ENCODE results near the gene TFB2M.

TFB2M gene

DNA sequence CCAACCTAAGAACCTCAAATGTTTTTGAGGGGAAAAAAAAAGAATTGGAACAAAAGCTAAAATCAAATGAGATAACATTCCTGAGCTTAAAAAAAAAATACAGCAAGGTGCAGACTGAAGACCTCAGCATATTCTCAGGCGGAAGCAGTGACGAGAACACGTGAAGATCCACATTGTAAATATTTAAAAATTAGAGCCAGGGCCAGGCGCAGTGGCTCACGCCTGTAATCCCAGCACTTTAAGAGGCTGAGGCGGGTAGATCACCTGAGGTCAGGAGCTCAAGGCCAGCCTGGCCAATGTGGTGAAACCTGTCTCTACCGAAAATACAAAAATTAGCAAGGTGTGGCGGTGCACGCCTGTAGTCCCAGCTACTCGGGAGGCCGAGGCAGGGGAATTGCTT lies 15.7 kb downstream of the TFB2M start:
- no peak for DNase-seq (ENCODE audit: low read depth)

GRCh38 chr1:246549665-246550064 lies 16.4 kb downstream of the TFB2M start:
- DNase-seq (ENCODE audit: low read depth): no peak

DNA sequence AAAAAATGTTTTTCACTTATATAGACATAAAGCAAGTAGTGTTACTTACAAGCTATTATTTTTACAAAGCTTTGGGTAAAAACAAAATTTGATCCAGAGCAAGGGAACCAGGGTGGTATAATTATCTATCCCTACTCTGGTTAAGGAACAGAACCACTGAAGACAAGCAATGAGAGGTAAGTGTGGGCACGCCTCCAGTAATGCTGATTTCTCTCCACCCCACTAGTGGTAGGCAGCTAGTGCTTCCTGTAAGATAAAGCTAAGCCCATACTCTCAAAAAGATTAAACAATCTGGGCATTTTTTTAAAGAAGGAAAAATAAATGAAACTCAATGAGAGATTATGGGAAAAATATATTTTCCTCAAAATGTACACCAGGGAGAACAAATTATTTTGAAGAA lies 22.1 kb downstream of the TFB2M start:
- no peak for DNase-seq (ENCODE audit: low read depth)

DNA sequence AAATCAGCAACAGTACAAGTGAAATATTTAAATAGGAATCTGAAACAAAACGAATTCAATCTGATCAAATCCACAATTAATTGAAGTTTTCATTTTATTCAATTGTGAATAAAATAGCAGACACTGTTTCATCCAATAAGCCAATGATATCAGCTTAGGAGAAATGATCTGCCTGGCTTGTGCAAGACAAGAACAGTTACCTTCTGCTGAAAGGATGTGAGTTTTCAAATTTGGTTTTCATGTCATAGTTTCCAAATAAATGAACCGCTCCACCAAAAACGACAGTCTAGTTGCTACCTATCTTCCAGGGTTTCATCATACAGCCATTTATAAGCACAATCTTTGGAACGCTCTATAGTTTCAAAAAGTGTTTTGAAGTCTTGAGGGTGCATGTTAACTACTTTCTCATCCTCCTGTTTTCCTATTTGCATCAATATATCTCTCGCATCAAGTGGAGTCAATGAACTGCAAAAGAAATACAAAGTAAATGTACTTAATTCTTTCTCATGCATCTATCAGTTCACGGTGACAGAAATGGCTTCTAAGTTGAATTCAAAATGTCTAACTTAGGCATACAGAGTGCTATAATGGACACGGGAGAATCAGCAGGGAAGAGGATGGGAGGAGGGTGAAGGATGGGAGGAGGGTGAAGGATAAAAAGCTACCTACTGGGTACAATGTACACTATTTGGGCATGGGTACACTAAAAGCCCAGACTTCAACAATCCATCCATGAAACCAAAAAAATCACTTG lies 25.1 kb downstream of the TFB2M start:
- DNase-seq (ENCODE audit: low read depth): no peak

DNA sequence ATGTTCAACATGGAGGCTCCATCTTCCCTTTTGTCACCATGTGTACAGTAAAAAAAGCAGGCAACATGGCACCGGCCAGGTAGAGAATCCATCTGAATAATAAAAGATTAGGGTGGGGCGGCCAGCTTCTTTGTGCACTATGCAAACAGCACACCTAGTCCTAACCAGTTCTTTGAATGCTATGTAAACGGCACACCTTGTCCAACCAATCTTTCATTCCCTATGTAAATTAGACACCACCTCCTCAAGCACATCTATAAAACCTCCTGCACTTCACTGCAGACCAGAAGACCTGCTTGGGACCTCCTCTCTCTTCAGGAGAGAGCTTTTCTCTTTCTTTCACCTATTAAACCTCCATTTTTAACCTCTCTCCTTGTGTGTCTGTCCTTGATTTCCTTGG lies 28.2 kb downstream of the TFB2M start:
- no peak for DNase-seq (ENCODE audit: low read depth)

- DNase-seq (ENCODE audit: low read depth): no peak
Observed at GRCh38 chr1:246537441-246537840, 28.6 kb downstream of the TFB2M start.

DNA sequence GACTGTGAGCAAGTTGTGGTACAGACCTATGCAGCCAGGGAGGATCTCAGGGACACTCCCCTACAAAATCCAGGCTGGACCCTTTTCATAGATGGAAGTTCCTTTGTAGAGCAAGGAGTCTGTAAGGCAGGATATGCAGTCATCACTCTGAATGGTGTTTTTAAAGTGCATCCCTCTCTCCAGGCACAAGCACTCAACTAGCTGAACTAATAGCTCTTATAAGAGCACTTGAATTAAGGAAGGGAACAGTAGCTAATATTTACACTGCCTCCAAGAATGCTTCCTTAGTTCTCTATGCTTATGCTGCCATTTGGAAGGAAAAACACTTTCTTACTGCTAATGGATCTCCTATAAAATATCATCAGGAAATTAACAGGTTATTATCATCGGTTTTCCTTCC lies 31.9 kb downstream of the TFB2M start:
- no peak for DNase-seq (ENCODE audit: low read depth)

DNA sequence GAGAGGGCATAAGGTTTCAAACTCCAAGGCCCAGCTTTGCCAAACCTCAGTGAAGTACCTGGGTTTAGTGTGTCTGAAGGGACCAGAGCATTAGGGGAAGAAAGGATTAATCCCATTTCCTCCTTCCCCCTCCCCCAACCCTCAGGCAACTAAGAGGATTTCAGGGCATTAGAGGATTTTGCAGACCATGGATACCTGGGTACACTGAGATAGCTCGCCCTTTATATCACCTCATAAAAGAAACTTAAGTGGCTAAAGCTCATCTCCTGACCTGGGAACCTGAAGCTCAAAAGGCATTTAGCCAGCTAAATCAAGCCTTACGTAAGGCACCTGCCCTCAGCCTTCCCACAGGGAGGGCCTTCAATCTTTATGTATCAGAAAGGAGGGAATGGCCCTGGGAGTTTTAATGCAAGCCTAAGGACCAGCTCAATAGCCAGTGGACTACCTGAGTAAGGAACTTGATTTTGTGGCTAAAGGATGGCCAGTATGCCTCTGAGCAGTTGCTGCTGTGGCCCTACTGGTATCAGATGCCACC lies 32.6 kb downstream of the TFB2M start:
- no peak for DNase-seq (ENCODE audit: low read depth)

GRCh38 chr1:246532519-246532918 lies 33.5 kb downstream of the TFB2M start:
- no peak for DNase-seq (ENCODE audit: low read depth)

- DNase-seq (ENCODE audit: low read depth): no peak
Observed at GRCh38 chr1:246530482-246530881, 35.6 kb downstream of the TFB2M start.

GRCh38 chr1:246528933-246529731 lies 36.9 kb downstream of the TFB2M start:
- DNase-seq (ENCODE audit: low read depth): no peak

- no peak for DNase-seq (ENCODE audit: low read depth)
Observed at GRCh38 chr1:246527402-246528088, 38.5 kb downstream of the TFB2M start.

GRCh38 chr1:246526915-246527314 lies 39.1 kb downstream of the TFB2M start:
- no peak for DNase-seq (ENCODE audit: low read depth)

- DNase-seq (ENCODE audit: low read depth): no peak
Observed at GRCh38 chr1:246526380-246526779, 39.7 kb downstream of the TFB2M start.

GRCh38 chr1:246519514-246519913 lies 46.5 kb downstream of the TFB2M start:
- no peak for DNase-seq (ENCODE audit: low read depth)

GRCh38 chr1:246518456-246519205 lies 47.4 kb downstream of the TFB2M start:
- no peak for DNase-seq (ENCODE audit: low read depth)

- no peak for DNase-seq (ENCODE audit: low read depth)
Observed at GRCh38 chr1:246517391-246517790, 48.7 kb downstream of the TFB2M start.

DNA sequence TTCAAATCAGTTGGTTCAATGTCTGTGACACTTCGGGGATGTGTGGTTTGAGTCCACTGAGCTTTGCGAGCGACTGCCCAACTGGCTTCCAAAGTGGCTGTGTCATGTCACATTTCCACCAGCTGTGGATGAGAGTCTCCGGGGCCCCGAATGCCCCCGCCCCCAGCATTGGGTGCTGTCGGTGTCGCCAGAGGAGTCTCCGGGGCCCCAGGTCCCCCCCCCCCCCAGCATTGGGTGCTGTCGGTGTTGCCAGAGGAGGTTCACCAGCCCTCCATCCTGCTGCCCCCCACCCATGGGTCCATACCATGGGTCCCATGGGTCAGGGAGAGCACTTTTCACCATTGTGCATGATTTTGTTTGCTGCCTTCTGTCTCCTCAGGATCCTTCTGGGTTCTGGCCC lies 49.9 kb downstream of the TFB2M start:
- no peak for DNase-seq (ENCODE audit: low read depth)

- DNase-seq (ENCODE audit: low read depth): no peak
Observed at GRCh38 chr1:246515390-246516005, 50.6 kb downstream of the TFB2M start.

DNA sequence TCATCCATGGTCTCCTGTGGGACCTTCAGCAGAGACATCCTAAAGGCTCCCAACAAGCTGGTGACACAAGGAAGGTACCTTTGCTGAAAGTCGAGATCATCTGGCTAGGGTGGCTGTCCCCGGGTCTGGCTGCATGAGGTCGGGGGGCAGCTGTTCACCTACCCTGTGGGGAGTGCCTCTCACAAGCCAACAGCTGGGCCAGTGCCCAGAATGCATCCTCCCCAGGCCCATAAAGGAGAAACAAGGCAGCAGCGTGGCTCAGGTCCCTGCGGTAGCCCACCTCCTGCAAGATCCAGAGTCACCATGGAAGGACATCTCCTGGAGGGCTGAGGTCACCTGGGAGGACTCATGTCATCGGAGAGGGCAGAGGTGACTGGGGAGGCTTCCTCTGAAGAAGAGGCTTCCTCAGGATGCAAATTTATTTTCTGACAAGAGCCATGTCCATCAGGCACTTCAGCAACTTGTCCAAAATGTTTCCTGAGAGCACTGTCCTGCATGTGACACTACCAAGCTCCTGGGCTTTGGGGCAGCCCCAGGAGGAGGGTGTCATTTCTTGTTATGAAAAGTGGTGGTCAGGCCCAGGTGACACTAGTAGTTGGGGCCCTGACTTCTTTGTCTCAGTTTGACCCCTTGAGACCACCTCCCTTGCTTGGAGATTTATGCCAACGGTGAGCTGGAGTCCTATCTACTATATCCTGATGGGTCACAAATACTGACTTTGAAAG lies 52.3 kb downstream of the TFB2M start:
- no peak for DNase-seq (ENCODE audit: low read depth)

DNA sequence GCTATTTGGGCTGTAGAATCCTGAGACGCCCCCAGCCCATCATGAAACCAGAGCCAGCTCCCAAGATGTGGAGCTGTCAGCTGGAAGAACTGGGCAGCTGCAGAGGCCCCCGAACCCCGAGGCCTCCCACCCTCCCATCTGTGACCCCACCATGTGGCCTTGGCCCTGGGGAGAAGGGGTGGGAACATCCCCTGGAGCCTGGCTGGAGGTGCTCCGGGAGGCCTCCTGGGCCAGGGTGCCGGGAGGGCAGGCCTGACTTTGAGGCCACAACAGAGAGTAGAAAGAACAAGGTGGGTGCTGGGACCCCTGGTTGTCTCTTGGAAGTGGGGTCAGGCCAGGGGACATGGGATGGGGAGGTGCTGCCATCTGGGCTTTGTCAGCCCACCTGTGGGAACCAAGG lies 53.0 kb downstream of the TFB2M start:
- DNase-seq (ENCODE audit: low read depth): no peak
